GM18507 (cell line): ENCODE results near the gene BCKDHA.
"Not testable (repeated sequence)": the region's sequence is repeated elsewhere in the genome, so short reads cannot be mapped to it uniquely, and the experiment has no call there.

ENCODE experiments used
- DNase-seq: peaks from one replicate; pipeline ENCODE4 v3.0.0; 2011; ENCODE audit warnings: low read depth; ENCODE audit not compliant: insufficient read length; ENCODE audit errors: extremely low spot score
- FAIRE-seq: peaks from 2 replicates; lab custom pipeline; 2011; peaks lifted over from hg19 to GRCh38; lab: Jason Lieb, UNC

The BCKDHA gene

GRCh38 chr19:41399525-41399924, 1.9 kb downstream of the BCKDHA start:
- no peak for FAIRE-seq
- no peak for DNase-seq

GRCh38 chr19:41401483-41401882, 3.9 kb downstream of the BCKDHA start:
- no peak for DNase-seq
- FAIRE-seq = no peak

GRCh38 chr19:41402010-41402409, 4.4 kb downstream of the BCKDHA start:
- DNase-seq (no peak), FAIRE-seq (no peak)

GRCh38 chr19:41403181-41403970, 5.8 kb downstream of the BCKDHA start:
- FAIRE-seq = no peak
- DNase-seq = no peak

GRCh38 chr19:41405776-41406175, 8.2 kb downstream of the BCKDHA start:
- FAIRE-seq = no peak

GRCh38 chr19:41407271-41407670, 9.7 kb downstream of the BCKDHA start:
- DNase-seq (no peak), FAIRE-seq (no peak)

More at GRCh38 chr19:41405776-41406175, 8.2 kb downstream of the BCKDHA start:
- no peak for DNase-seq

- FAIRE-seq = no peak
- no peak for DNase-seq
These were observed 10.6 kb downstream of the BCKDHA start for GRCh38 chr19:41408256-41408655.

GRCh38 chr19:41408846-41409245, 11.2 kb downstream of the BCKDHA start:
- not testable (repeated sequence) for FAIRE-seq, DNase-seq

- FAIRE-seq (peak; percentile 29), DNase-seq (no peak)
These were observed 11.7 kb downstream of the BCKDHA start for GRCh38 chr19:41409288-41409687.

GRCh38 chr19:41410336-41411054, 12.9 kb downstream of the BCKDHA start:
- DNase-seq = no peak
- no peak for FAIRE-seq

- no peak for FAIRE-seq
- no peak for DNase-seq
These were observed 13.7 kb downstream of the BCKDHA start for GRCh38 chr19:41411100-41411967.

- no peak for FAIRE-seq
- no peak for DNase-seq
These were observed 14.3 kb downstream of the BCKDHA start for GRCh38 chr19:41411968-41412265.

GRCh38 chr19:41412953-41413352, 15.3 kb downstream of the BCKDHA start:
- DNase-seq = no peak
- no peak for FAIRE-seq

- FAIRE-seq = no peak
- no peak for DNase-seq
These were observed 16.3 kb downstream of the BCKDHA start for GRCh38 chr19:41413947-41414346.

GRCh38 chr19:41414461-41414860, 16.8 kb downstream of the BCKDHA start:
- FAIRE-seq = no peak
- no peak for DNase-seq

- FAIRE-seq (no peak), DNase-seq (no peak)
These were observed 17.5 kb downstream of the BCKDHA start for GRCh38 chr19:41415154-41415571.

GRCh38 chr19:41416194-41416674, 18.6 kb downstream of the BCKDHA start:
- DNase-seq (no peak), FAIRE-seq (no peak)

GRCh38 chr19:41420101-41420880, 22.7 kb downstream of the BCKDHA start:
- no peak for FAIRE-seq
- DNase-seq = no peak

- DNase-seq = no peak
- no peak for FAIRE-seq
These were observed 23.7 kb downstream of the BCKDHA start for GRCh38 chr19:41421314-41421713.
